BLaER1 (cell line): Measurements from ENCODE around the gene PHC2.

Source experiments
- H3K27ac ChIP-seq: shearing (Covaris generic); formaldehyde crosslinking; 2 replicates; pipeline ENCODE4 v1.8.1; 2022
- H3K27me3 ChIP-seq: shearing (Covaris generic); formaldehyde crosslinking; 2 replicates; pipeline ENCODE4 v1.8.1; 2022
- H3K36me3 ChIP-seq: shearing (Covaris generic); formaldehyde crosslinking; 2 replicates; pipeline ENCODE4 v1.8.1; 2022
- H3K4me1 ChIP-seq: shearing (Covaris generic); formaldehyde crosslinking; 2 replicates; pipeline ENCODE4 v1.8.1; 2022
- H3K4me2 ChIP-seq: shearing (Covaris generic); formaldehyde crosslinking; 2 replicates; pipeline ENCODE4 v1.8.1; 2022
- H3K4me3 ChIP-seq: shearing (Covaris generic); formaldehyde crosslinking; 2 replicates; pipeline ENCODE4 v1.8.1; 2022
- H3K9ac ChIP-seq: shearing (Covaris generic); formaldehyde crosslinking; 2 replicates; pipeline ENCODE4 v1.8.1; 2022
- H3K9me3 ChIP-seq: shearing (Covaris generic); formaldehyde crosslinking; 2 replicates; pipeline ENCODE4 v1.8.1; 2022
- H4K20me1 ChIP-seq: shearing (Covaris generic); formaldehyde crosslinking; 2 replicates; pipeline ENCODE4 v1.8.1; 2022
- Cebpa-rat ChIP-seq: shearing (Covaris generic); IDR thresholded peaks from 2 replicates; pipeline ENCODE4 v1.8.1; 2022

Gene PHC2

GRCh38 chr1:33302325-33302724, 128.6 kb downstream of the PHC2 start:
- Histone ChIP-seq H3K9me3 (peaks cover 7% of the 10 kb centered on the region; the same call in 1 of the 2 replicates), H3K4me1 (peaks cover 54% of the 10 kb centered on the region), H3K9ac (no peak overlapping the region), H3K36me3 (peaks cover 49% of the 10 kb centered on the region), H3K27me3 (no peaks in the 10 kb centered on the region), H3K4me3 (no peak overlapping the region), H4K20me1 (no peaks in the 10 kb centered on the region), H3K27ac (no peak overlapping the region), H3K4me2 (peak overlapping the region; percentile 45)
- no peak for TF ChIP-seq Cebpa-rat

GRCh38 chr1:33301273-33301984, 129.5 kb downstream of the PHC2 start:
- H3K27me3 ChIP-seq, result no peaks in the 10 kb centered on the region
- peak overlapping the region; percentile 45 for H3K4me2 ChIP-seq
- no peak for TF ChIP-seq Cebpa-rat
- H3K9ac ChIP-seq, result no peak overlapping the region
- H3K4me1 ChIP-seq, result peaks cover 47% of the 10 kb centered on the region
- peaks cover 7% of the 10 kb centered on the region; the same call in 1 of the 2 replicates for H3K9me3 ChIP-seq
- no peaks in the 10 kb centered on the region for H4K20me1 ChIP-seq
- H3K27ac ChIP-seq, result no peak overlapping the region
- H3K4me3 ChIP-seq, result no peak overlapping the region
- peaks cover 58% of the 10 kb centered on the region for H3K36me3 ChIP-seq

GRCh38 chr1:33300673-33301072, 130.2 kb downstream of the PHC2 start:
- H3K4me2 ChIP-seq, result peak overlapping the region; percentile 19; the same call in 1 of the 2 replicates
- H4K20me1 ChIP-seq, result 0 out of 2 replicates have a peak, but pooled peaks cover 2% of the 10 kb centered on the region
- no peak overlapping the region for H3K27ac ChIP-seq
- no peaks in the 10 kb centered on the region for H3K27me3 ChIP-seq
- no peak for TF ChIP-seq Cebpa-rat
- no peak overlapping the region for H3K9ac ChIP-seq
- peaks cover 39% of the 10 kb centered on the region for H3K4me1 ChIP-seq
- H3K9me3 ChIP-seq, result peaks cover 7% of the 10 kb centered on the region; the same call in 1 of the 2 replicates
- H3K4me3 ChIP-seq, result no peak overlapping the region
- H3K36me3 ChIP-seq, result peaks cover 66% of the 10 kb centered on the region

GRCh38 chr1:33299461-33300155, 131.3 kb downstream of the PHC2 start:
- peaks cover 75% of the 10 kb centered on the region for H3K36me3 ChIP-seq
- no peak overlapping the region for H3K4me3 ChIP-seq
- H3K27me3 ChIP-seq, result no peaks in the 10 kb centered on the region
- H4K20me1 ChIP-seq, result peaks cover 10% of the 10 kb centered on the region
- H3K27ac ChIP-seq, result peak overlapping the region; percentile 44; the same call in 1 of the 2 replicates
- H3K9me3 ChIP-seq, result peaks cover 7% of the 10 kb centered on the region; the same call in 1 of the 2 replicates
- peak overlapping the region; percentile 19; the same call in 1 of the 2 replicates for H3K4me2 ChIP-seq
- 0 out of 2 replicates have a peak overlapping the region, but pooled peaks have one; percentile 45 for H3K9ac ChIP-seq
- peaks cover 42% of the 10 kb centered on the region for H3K4me1 ChIP-seq
- no peak for TF ChIP-seq Cebpa-rat

GRCh38 chr1:33298623-33299277, 132.1 kb downstream of the PHC2 start:
- Histone ChIP-seq H4K20me1 (peaks cover 19% of the 10 kb centered on the region), H3K4me2 (no peak overlapping the region), H3K4me1 (peaks cover 41% of the 10 kb centered on the region), H3K9ac (no peak overlapping the region), H3K27me3 (no peaks in the 10 kb centered on the region), H3K9me3 (peaks cover 7% of the 10 kb centered on the region; the same call in 1 of the 2 replicates), H3K27ac (no peak overlapping the region), H3K36me3 (peaks cover 84% of the 10 kb centered on the region), H3K4me3 (no peak overlapping the region)
- no peak for TF ChIP-seq Cebpa-rat

GRCh38 chr1:33297911-33298622, 132.8 kb downstream of the PHC2 start:
- Histone ChIP-seq H3K27ac (no peak overlapping the region), H3K27me3 (no peaks in the 10 kb centered on the region), H3K36me3 (peaks cover 91% of the 10 kb centered on the region), H3K4me1 (peaks cover 35% of the 10 kb centered on the region), H4K20me1 (peaks cover 26% of the 10 kb centered on the region), H3K4me2 (no peak overlapping the region), H3K4me3 (no peak overlapping the region), H3K9ac (no peak overlapping the region), H3K9me3 (peaks cover 7% of the 10 kb centered on the region; the same call in 1 of the 2 replicates)
- no peak for TF ChIP-seq Cebpa-rat

- Histone ChIP-seq H3K9ac (no peak overlapping the region), H3K4me1 (peaks cover 22% of the 10 kb centered on the region), H3K9me3 (peaks cover 7% of the 10 kb centered on the region; the same call in 1 of the 2 replicates), H3K27me3 (no peaks in the 10 kb centered on the region), H4K20me1 (peaks cover 34% of the 10 kb centered on the region), H3K36me3 (peaks cover 95% of the 10 kb centered on the region), H3K4me3 (no peak overlapping the region), H3K27ac (no peak overlapping the region), H3K4me2 (no peak overlapping the region)
- TF ChIP-seq Cebpa-rat, result no peak
Measured at GRCh38 chr1:33296824-33297223, 134.1 kb downstream of the PHC2 start.

- Histone ChIP-seq H3K9me3 (peaks cover 1% of the 10 kb centered on the region; the same call in 1 of the 2 replicates), H3K36me3 (peaks cover 87% of the 10 kb centered on the region), H4K20me1 (peaks cover 34% of the 10 kb centered on the region), H3K4me2 (no peak overlapping the region), H3K4me1 (peaks cover 18% of the 10 kb centered on the region), H3K9ac (no peak overlapping the region), H3K4me3 (no peak overlapping the region), H3K27ac (no peak overlapping the region), H3K27me3 (no peaks in the 10 kb centered on the region)
- no peak for TF ChIP-seq Cebpa-rat
Measured at GRCh38 chr1:33296082-33296458, 134.8 kb downstream of the PHC2 start.

GRCh38 chr1:33295450-33296081, 135.3 kb downstream of the PHC2 start:
- peaks cover 16% of the 10 kb centered on the region for H3K4me1 ChIP-seq
- peaks cover 82% of the 10 kb centered on the region for H3K36me3 ChIP-seq

More at GRCh38 chr1:33295450-33296081, 135.3 kb downstream of the PHC2 start:
- Histone ChIP-seq H3K27ac (no peak overlapping the region), H3K27me3 (no peaks in the 10 kb centered on the region), H4K20me1 (peaks cover 34% of the 10 kb centered on the region), H3K4me3 (no peak overlapping the region), H3K4me2 (no peak overlapping the region), H3K9me3 (no peaks in the 10 kb centered on the region), H3K9ac (no peak overlapping the region)
- TF ChIP-seq Cebpa-rat, result no peak
